GM18867 (cell line): ENCODE results near the gene METTL17.
"Not testable (repeated sequence)": the region's sequence is repeated elsewhere in the genome, so short reads cannot be mapped to it uniquely, and the experiment has no call there.

ENCODE experiments used
- ATAC-seq: cut with Tn5 transposase; IDR thresholded peaks from one replicate; pipeline ENCODE4 v1.9.1; 2021; ENCODE audit warnings: mild to moderate bottlenecking, moderate library complexity; ENCODE audit not compliant: unreplicated experiment

The METTL17 gene

GRCh38 chr14:20989787-20990600 lies at the start of gene METTL17:
METTL17 (plus strand) TSS chr14:20989980; CDS start chr14:20990003, 23 bp downstream.
- peak; percentile 94 for ATAC-seq

- not testable (repeated sequence) for ATAC-seq
These were observed 44.6 kb upstream of the METTL17 start for GRCh38 chr14:20945146-20945545.

GRCh38 chr14:20946707-20947106 lies 43.1 kb upstream of the METTL17 start:
- not testable (repeated sequence) for ATAC-seq

- ATAC-seq: not testable (repeated sequence)
These were observed 34.8 kb upstream of the METTL17 start, which contains the start of gene RNASE2 for GRCh38 chr14:20954736-20955537. RNASE2 (plus strand) TSS chr14:20955487; CDS start chr14:20955772, 285 bp downstream.

GRCh38 chr14:20955538-20955873 lies 34.3 kb upstream of the METTL17 start:
- ATAC-seq: not testable (repeated sequence)

GRCh38 chr14:20956376-20956976 lies 33.3 kb upstream of the METTL17 start:
- no peak for ATAC-seq

GRCh38 chr14:20958946-20959345 lies 30.8 kb upstream of the METTL17 start:
- not testable (repeated sequence) for ATAC-seq

GRCh38 chr14:20969336-20969735 lies 20.4 kb upstream of the METTL17 start:
- no peak for ATAC-seq

GRCh38 chr14:20970647-20970982 lies 19.2 kb upstream of the METTL17 start:
- ATAC-seq: peak; percentile 4

GRCh38 chr14:20970983-20971704 lies 18.6 kb upstream of the METTL17 start:
- ATAC-seq: peak; percentile 95

GRCh38 chr14:20971705-20972021 lies 18.1 kb upstream of the METTL17 start:
- peak; percentile 28 for ATAC-seq

- ATAC-seq: no peak
These were observed 16.3 kb upstream of the METTL17 start for GRCh38 chr14:20973501-20973900.

- no peak for ATAC-seq
These were observed 13.5 kb upstream of the METTL17 start for GRCh38 chr14:20976291-20976690.

GRCh38 chr14:20978687-20979086 lies 11.1 kb upstream of the METTL17 start:
- ATAC-seq: no peak

GRCh38 chr14:20980906-20981305 lies 8.9 kb upstream of the METTL17 start:
- no peak for ATAC-seq

- no peak for ATAC-seq
These were observed 7.0 kb upstream of the METTL17 start for GRCh38 chr14:20982646-20983369.

GRCh38 chr14:20985650-20986049 lies 4.1 kb upstream of the METTL17 start:
- ATAC-seq: not testable (repeated sequence)

- no peak for ATAC-seq
These were observed 3.0 kb upstream of the METTL17 start for GRCh38 chr14:20986811-20987210.

GRCh38 chr14:20988717-20989470 lies 886 bp upstream of the METTL17 start:
- no peak for ATAC-seq

GRCh38 chr14:20989471-20989786 lies 351 bp upstream of the METTL17 start:
- no peak for ATAC-seq
